ENCODE results near the gene TTC23L.
"Not testable (repeated sequence)": the region's sequence is repeated elsewhere in the genome, so short reads cannot be mapped to it uniquely, and the experiment has no call there.

TTC23L gene

DNA sequence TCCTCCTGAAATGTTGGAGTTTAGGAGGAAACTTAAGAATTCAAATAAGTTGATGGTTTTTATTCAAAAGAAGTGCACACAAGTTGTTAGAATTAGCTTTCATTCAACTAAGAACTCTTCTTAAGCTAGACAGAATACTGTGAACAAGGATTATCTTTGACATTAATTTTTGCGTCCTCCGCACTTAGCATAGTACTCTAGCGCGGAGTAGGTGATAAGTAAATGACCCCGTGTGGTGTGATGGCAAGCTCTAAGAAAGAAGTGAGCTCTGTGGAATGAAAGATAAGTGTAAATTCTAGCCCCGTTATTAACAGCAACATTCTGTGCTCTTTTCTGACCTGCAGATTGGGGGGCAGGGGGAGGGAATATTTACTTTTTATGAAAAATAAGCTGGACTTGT lies 77.6 kb downstream of the TTC23L start:
- no peak for DNase-seq (ENCODE audit: low read depth in 2 of 2, low spot score in 1 of 2)

DNA sequence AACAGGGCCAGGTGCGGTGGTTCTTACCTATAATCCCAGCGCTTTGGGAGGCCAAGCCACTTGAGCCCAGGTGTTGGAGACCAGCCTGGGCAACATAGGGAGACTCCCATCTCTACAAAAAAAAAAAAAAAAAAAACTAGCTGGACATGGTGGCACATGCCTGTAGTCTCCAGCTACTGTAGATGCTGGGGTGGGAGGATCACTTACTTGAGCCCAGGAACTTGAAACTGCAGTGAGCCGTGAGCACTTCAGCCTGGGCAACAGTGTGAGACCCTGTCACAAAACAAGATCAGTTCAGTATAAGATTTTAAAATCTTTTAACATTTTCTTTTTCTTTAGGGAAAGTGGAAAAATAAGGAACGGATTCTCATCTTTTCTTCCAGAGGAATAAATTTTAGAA lies 79.1 kb downstream of the TTC23L start:
- DNase-seq (ENCODE audit: low read depth in 2 of 2, low spot score in 1 of 2) = no peak

- no peak for DNase-seq (ENCODE audit: low read depth in 2 of 2, low spot score in 1 of 2)
Observed at GRCh38 chr5:34919077-34919476, 80.1 kb downstream of the TTC23L start.

DNA sequence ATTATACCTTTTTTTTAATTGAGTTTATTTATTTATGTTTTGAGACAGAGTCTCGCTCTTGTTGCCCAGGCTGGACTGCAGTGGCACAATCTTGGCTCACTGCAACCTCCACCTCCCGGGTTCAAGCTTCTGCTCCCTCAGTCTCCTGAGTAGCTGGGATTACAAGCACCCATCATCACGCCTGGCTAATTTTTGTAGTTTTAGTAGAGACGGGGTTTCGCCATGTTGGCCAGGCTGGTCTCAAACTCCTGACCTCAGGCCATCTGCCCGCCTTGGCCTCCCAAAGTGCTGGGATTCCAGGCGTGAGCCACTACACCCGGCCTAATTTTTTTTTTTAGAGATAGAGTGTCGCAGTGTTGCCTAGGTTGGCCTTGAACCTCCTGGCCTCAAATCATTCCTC lies 84.3 kb downstream of the TTC23L start:
- not testable (repeated sequence) for DNase-seq (ENCODE audit: low read depth in 2 of 2, low spot score in 1 of 2)

DNA sequence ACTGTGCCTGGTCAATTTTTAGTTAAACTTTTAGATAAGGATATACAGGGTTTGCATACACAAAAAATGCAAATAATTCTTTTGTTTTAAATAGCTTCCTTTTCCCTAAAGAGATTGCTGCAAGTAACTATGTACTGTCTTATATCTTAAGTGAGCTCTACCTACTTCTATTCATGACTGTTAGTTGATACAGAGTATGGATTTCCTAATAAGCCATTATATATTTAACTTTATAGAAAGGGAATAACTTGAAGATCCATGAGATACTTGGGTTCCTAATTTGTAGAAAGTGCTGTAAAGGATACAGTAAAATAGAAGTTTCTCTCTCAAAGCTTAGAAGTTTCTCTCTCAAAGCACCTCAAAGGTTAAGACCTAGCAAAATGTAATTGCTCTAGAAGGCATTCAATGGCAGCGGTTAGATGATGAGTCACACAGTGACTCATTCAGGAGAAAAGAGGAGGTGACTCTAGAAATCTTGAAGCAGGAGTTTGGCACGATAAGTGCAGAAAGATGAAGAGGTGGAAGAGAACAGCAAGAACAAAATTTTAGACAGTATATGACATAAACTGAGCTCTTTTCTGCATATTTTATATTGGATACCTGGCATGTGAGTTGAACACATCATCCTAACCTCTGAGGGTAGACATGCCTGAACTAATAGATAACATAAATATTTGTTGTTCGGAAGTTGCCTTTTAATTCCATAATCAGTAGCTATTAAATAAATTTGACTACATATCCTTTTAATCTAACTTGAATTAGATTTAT lies 84.9 kb downstream of the TTC23L start:
- DNase-seq (ENCODE audit: low read depth in 2 of 2, low spot score in 1 of 2) = no peak

GRCh38 chr5:34924462-34924765 lies 85.5 kb downstream of the TTC23L start:
- DNase-seq (ENCODE audit: low read depth in 2 of 2, low spot score in 1 of 2) = no peak

GRCh38 chr5:34926318-34926888 lies 87.4 kb downstream of the TTC23L start:
- DNase-seq (ENCODE audit: low read depth in 2 of 2, low spot score in 1 of 2) = no peak

DNA sequence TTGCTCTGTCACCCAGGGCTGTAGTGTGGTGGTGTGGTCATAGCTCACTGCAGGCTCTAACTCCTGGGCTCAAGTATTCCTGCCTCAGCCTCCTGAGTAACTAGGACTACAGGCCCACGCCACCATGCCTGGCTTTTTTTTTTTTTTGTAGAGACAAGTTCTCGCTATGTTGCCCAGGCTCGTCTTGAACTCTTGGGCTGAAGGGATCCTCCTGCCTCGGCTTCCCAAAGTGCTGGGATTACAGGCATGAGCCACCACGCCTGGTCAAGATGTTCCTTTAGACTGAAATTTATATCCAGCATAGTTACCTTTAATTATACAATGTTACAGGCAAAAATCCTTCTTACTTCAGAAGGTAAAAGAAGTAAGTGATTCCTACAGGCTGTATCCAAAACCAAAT lies 88.8 kb downstream of the TTC23L start:
- no peak for DNase-seq (ENCODE audit: low read depth in 2 of 2, low spot score in 1 of 2)

DNA sequence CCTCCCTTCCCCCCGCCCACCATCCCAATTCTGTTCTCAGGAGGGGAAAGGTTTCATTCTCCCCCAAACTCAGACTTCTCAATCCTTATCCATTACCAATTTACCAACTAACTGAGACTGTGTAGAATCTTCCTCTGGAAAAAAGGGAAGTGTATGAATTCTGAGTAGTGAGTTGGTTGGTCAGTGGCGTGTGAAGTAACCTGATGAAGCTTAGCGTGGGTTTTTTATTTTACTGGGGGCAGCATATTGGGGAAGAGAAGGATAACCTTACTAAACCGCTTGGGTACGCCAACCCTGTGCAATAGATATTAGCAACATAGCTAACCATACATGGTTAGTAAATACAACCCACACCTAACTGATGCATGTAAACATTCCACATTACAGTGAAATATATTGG lies 89.3 kb downstream of the TTC23L start:
- DNase-seq (ENCODE audit: low read depth in 2 of 2, low spot score in 1 of 2) = no peak

DNA sequence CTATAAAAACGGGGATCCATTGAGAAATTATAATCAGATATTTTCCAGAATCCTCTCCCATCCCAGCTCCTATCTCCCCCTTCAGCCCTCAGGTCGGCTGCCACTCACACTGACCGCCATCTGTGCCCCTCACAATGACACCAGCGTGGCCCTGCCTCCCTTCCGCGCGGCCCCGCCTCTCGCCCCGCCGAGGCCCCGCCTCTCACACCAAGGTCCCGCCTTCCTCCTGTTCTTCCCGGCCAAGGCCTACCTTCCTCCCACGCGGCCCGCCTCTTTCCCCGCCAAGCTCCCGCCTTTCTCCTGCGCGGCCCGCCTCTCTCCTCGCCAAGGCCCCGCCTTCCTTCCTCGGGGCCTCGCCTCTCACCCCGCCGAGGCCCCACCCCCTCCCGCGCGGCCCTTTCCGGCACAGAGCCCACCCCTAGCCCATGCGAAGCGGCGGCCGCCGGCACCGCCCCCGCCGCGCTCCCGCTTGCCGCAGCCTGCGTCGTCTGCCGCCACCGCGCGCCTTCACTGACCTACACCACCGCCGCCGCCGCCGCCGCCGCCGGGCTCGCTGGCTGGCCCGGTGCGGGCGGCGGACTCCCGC lies 90.3 kb downstream of the TTC23L start, which contains the start of gene DNAJC21:
DNAJC21 (plus strand) TSS at position 426 of the 586 bp plus-strand sequence. CDS start 261 bp downstream, outside the sequence.
- DNase-seq (ENCODE audit: low read depth in 2 of 2, low spot score in 1 of 2) = peak; percentile 95 to 97

GRCh38 chr5:34929720-34930461 lies 90.9 kb downstream of the TTC23L start:
- peak; percentile 36 to 66 for DNase-seq (ENCODE audit: low read depth in 2 of 2, low spot score in 1 of 2)

GRCh38 chr5:34930462-34930844 lies 91.5 kb downstream of the TTC23L start:
- DNase-seq (ENCODE audit: low read depth in 2 of 2, low spot score in 1 of 2) = no peak

GRCh38 chr5:34930870-34931269 lies 91.9 kb downstream of the TTC23L start:
- no peak for DNase-seq (ENCODE audit: low read depth in 2 of 2, low spot score in 1 of 2)

DNA sequence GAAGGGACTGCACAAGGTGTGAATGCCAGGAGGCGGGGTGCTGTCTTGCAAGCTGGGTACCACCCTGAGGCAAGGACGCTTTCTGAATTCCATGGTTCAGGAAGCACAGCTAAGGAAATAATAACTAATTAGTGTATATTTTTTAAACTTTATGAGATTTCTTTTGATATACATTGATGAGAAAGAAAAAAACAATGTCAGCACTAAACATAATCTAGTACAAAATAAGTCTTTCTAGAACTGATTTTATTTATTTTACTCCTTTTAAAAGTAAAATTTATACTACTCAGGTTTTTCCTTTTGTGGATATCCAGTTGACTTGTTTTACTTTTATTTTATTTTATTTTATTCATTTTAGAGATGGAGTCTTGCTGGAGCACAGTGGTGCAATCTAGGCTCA lies 94.0 kb downstream of the TTC23L start:
- no peak for DNase-seq (ENCODE audit: low read depth in 2 of 2, low spot score in 1 of 2)

- no peak for DNase-seq (ENCODE audit: low read depth in 2 of 2, low spot score in 1 of 2)
Observed at GRCh38 chr5:34941936-34942335, 103.0 kb downstream of the TTC23L start.

- no peak for DNase-seq (ENCODE audit: low read depth in 2 of 2, low spot score in 1 of 2)
Observed at GRCh38 chr5:34944044-34944443, 105.1 kb downstream of the TTC23L start.

DNA sequence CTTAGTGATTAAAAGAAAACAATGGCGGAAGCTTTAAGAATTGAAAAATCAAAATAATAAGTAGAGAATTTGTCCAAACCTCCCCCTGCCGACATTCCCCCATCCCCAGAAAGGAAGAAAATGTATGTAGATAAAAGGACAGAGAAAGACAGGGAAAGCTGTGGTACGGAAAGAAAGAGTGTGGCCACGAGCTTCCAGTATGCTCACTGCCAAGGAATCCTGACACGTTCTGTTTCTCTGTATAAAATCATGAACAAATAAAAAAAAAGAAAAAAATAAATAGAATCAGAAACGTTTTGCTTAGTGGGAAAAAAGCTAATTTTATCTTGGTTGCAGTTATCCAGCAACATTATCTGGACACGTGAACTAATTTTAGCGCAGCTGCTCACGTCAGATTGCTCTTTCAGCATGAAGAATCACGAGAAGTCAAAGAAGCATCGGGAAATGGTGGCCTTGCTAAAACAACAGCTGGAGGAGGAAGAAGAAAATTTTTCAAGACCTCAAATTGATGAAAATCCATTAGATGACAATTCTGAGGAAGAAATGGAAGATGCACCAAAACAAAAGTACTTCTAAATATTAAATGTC lies 105.6 kb downstream of the TTC23L start:
- no peak for DNase-seq (ENCODE audit: low read depth in 2 of 2, low spot score in 1 of 2)
